GM10266 (cell line): ENCODE measurements around the gene KRTAP5-1.

Source experiments
- DNase-seq: peaks from one replicate; pipeline ENCODE4 v3.0.0; 2012; ENCODE audit errors: extremely low spot score
- TF ChIP-seq, protein P1 (sequence below): IDR thresholded peaks from 2 replicates; pipeline ENCODE4 v1.5.1; 2012; ENCODE audit warnings: mild to moderate bottlenecking, low read depth; ENCODE audit not compliant: control insufficient read depth, insufficient read depth; ENCODE audit errors: missing control alignments

KRTAP5-1 gene

GRCh38 chr11:1557051-1557884 lies 27.8 kb downstream of the KRTAP5-1 start:
- DNase-seq: no peak
- TF ChIP-seq, protein P1, sequence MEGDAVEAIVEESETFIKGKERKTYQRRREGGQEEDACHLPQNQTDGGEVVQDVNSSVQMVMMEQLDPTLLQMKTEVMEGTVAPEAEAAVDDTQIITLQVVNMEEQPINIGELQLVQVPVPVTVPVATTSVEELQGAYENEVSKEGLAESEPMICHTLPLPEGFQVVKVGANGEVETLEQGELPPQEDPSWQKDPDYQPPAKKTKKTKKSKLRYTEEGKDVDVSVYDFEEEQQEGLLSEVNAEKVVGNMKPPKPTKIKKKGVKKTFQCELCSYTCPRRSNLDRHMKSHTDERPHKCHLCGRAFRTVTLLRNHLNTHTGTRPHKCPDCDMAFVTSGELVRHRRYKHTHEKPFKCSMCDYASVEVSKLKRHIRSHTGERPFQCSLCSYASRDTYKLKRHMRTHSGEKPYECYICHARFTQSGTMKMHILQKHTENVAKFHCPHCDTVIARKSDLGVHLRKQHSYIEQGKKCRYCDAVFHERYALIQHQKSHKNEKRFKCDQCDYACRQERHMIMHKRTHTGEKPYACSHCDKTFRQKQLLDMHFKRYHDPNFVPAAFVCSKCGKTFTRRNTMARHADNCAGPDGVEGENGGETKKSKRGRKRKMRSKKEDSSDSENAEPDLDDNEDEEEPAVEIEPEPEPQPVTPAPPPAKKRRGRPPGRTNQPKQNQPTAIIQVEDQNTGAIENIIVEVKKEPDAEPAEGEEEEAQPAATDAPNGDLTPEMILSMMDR: no peak

DNA sequence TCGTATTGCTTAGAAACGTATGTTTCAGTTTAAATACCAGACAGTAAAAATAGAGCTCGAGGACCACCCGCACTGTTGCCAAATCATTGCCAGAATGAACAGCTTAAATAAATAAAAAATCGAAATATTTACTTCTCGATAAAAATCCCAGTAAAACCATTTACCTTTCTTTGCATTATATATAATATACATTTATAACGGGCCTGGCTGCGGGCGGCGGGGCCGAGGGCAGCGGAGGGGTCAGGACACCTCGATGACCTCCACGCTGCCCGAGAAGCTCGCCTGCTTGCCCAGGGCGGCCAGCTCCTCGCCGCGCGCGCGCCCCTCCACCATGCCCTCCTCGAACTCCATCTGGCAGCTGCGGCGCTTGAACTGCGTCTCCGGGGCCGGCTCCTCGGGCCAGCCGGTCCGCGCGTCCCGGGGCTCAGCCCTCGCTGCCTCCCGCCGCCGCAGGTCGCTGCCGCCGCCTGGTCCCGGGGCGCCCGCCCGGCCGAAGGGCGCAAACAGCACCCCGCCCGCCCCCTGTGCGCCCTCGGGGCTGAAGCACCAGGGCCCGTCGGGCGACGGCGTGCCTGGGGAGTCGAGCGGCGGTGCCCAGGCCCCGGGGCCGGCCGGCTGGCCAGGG lies 28.7 kb downstream of the KRTAP5-1 start:
- DNase-seq: no peak
- TF ChIP-seq, protein P1: no peak

DNA sequence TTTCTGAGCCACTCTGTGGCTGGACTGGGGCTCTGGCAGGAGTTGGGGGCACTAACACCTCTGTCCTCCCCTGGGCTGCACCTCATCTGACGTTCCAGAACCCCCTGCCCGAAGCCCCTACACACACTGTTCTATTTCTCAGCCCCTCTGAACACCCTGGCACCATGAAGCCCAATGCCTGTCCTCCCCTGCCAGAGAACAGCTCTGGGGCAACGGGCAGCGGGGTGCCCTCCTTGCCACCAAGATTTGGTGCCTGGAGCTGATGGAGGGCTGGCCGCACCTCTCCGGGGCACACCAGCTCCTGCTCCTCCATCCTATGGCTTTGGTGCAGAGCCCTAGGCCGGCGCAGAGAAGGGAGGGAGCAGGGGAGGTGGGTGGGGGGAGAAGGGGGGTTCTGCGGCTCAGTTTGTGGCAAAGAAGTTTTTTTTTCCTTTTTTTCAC lies 29.4 kb downstream of the KRTAP5-1 start:
- TF ChIP-seq, protein P1: no peak
- no peak for DNase-seq

- TF ChIP-seq, protein P1: no peak
These were observed 29.9 kb downstream of the KRTAP5-1 start for GRCh38 chr11:1554981-1555712.

DNA sequence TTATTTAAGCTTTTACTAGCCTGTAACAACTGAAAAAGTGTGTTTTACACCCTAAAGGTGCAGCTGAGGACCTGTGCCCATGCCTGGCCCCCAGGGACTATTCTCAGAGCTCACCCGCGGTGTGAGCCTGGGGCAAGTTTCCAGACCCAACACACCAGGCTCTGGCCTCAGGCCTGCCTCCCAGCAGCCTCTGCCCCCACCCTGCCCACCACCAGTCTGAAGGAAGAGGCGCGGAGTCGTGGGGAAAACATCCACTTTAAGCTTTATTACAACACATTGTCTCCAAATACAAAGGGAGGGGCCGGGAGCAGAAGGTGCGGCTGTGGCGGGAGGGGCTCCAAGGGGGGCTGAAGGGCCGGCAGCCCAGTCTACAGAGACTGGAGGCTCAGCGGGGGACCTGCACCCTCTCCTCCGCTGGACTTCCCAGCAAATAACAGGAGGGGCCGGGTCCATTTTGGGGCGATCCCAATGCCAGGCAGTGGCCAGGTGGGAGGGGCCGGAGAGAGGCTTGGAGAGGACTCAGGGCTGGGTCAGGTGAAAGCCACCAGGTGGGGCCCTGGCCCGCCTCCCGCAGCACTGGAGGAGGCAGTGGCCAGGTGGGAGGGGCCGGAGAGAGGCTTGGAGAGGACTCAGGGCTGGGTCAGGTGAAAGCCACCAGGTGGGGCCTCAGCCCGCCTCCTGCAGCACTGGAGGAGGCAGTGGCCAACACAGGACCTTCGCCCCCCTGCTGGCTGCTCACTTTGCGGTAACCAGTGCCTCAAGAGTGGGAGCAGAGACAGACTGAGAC lies 31.1 kb downstream of the KRTAP5-1 start:
- TF ChIP-seq, protein P1: no peak
- no peak for DNase-seq

More at GRCh38 chr11:1554981-1555712, 29.9 kb downstream of the KRTAP5-1 start:
- DNase-seq: no peak

- TF ChIP-seq, protein P1: peak; percentile 31
- DNase-seq: no peak
These were observed 35.4 kb downstream of the KRTAP5-1 start for GRCh38 chr11:1549338-1550330.
